GM21526 (cell line): Measurements from ENCODE around the gene VPS26A.

ENCODE experiments used
- ATAC-seq: cut with Tn5 transposase; IDR thresholded peaks from one replicate; pipeline ENCODE4 v1.9.1; 2021; ENCODE audit warnings: moderate library complexity; ENCODE audit not compliant: unreplicated experiment, low FRiP score

Gene VPS26A

GRCh38 chr10:69216577-69217118, 92.7 kb downstream of the VPS26A start:
- ATAC-seq, result no peak

- ATAC-seq, result no peak
Measured at GRCh38 chr10:69217119-69217754, 93.3 kb downstream of the VPS26A start.

GRCh38 chr10:69218831-69219230, 94.9 kb downstream of the VPS26A start:
- ATAC-seq, result no peak

- no peak for ATAC-seq
Measured at GRCh38 chr10:69220041-69220451, 96.1 kb downstream of the VPS26A start, which contains the start of gene HKDC1. TSS of gene HKDC1 (plus strand) at chr10:69220332. CDS start at chr10:69220436, 104 bp downstream.

- ATAC-seq, result no peak
Measured at GRCh38 chr10:69220507-69220906, 96.5 kb downstream of the VPS26A start.
